ENCODE measurements around the gene CACNA1F.

The CACNA1F gene

GRCh38 chrX:49179358-49179757 is 53.8 kb downstream of the CACNA1F start:
- H3K9ac ChIP-seq (ENCODE audit: low read length): no peak overlapping the region
- H3K9me3 ChIP-seq (replicated peaks; ENCODE audit: insufficient read depth, low read length): no peaks in the 10 kb centered on the region
- H3K4me2 ChIP-seq (ENCODE audit: low read depth, low read length): no peak overlapping the region
- H2AFZ ChIP-seq (ENCODE audit: low read length): no peak overlapping the region
- no peaks in the 10 kb centered on the region for H3K36me3 ChIP-seq (replicated peaks; ENCODE audit: insufficient read depth, low read length)
- H3K27me3 ChIP-seq (replicated peaks; ENCODE audit: insufficient read depth, low read length): no peaks in the 10 kb centered on the region
- H4K20me1 ChIP-seq (ENCODE audit: insufficient read depth, low read length): no peaks in the 10 kb centered on the region
- H3K9me2 ChIP-seq (replicated peaks; ENCODE audit: insufficient read depth, low read length): no peaks in the 10 kb centered on the region
- no peaks in the 10 kb centered on the region for H3K4me1 ChIP-seq (ENCODE audit: low read length)
- 0 out of 2 replicates have a peak, but pooled peaks cover 1% of the 10 kb centered on the region for H3K79me2 ChIP-seq (ENCODE audit: low read length)
- no peak for DNase-seq
- no peak overlapping the region for H3K4me3 ChIP-seq (ENCODE audit: low read length)
- H3K27ac ChIP-seq (ENCODE audit: low read length): no peak overlapping the region
- TF ChIP-seq EZH2 (optimal IDR thresholded peaks at IDR 0.05; ENCODE audit: low read depth, low read length) (no peak), EZH2phosphoT487 (IDR thresholded peaks at IDR 0.05; ENCODE audit: low read length) (no peak)
- TF ChIP-seq, protein P1, sequence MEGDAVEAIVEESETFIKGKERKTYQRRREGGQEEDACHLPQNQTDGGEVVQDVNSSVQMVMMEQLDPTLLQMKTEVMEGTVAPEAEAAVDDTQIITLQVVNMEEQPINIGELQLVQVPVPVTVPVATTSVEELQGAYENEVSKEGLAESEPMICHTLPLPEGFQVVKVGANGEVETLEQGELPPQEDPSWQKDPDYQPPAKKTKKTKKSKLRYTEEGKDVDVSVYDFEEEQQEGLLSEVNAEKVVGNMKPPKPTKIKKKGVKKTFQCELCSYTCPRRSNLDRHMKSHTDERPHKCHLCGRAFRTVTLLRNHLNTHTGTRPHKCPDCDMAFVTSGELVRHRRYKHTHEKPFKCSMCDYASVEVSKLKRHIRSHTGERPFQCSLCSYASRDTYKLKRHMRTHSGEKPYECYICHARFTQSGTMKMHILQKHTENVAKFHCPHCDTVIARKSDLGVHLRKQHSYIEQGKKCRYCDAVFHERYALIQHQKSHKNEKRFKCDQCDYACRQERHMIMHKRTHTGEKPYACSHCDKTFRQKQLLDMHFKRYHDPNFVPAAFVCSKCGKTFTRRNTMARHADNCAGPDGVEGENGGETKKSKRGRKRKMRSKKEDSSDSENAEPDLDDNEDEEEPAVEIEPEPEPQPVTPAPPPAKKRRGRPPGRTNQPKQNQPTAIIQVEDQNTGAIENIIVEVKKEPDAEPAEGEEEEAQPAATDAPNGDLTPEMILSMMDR (IDR thresholded peaks at IDR 0.05; ENCODE audit: low read length): no peak
- H3F3A ChIP-seq (ENCODE audit: insufficient read depth, low read length): no peaks in the 10 kb centered on the region

- TF ChIP-seq EZH2 (optimal IDR thresholded peaks at IDR 0.05; ENCODE audit: low read depth, low read length): no peak
- TF ChIP-seq, protein P1 (IDR thresholded peaks at IDR 0.05; ENCODE audit: low read length): no peak
- no peak for TF ChIP-seq EZH2phosphoT487 (IDR thresholded peaks at IDR 0.05; ENCODE audit: low read length)
- H3K36me3 ChIP-seq (replicated peaks; ENCODE audit: insufficient read depth, low read length): no peaks in the 10 kb centered on the region
- H3K27me3 ChIP-seq (replicated peaks; ENCODE audit: insufficient read depth, low read length): no peaks in the 10 kb centered on the region
- no peaks in the 10 kb centered on the region for H4K20me1 ChIP-seq (ENCODE audit: insufficient read depth, low read length)
- H3K79me2 ChIP-seq (ENCODE audit: low read length): peaks cover 9% of the 10 kb centered on the region
- H3K9me2 ChIP-seq (replicated peaks; ENCODE audit: insufficient read depth, low read length): no peaks in the 10 kb centered on the region
- no peak overlapping the region for H3K27ac ChIP-seq (ENCODE audit: low read length)
- no peak overlapping the region for H3K4me2 ChIP-seq (ENCODE audit: low read depth, low read length)
- no peak overlapping the region for H3K4me3 ChIP-seq (ENCODE audit: low read length)
- H3F3A ChIP-seq (ENCODE audit: insufficient read depth, low read length): no peaks in the 10 kb centered on the region
- no peak overlapping the region for H2AFZ ChIP-seq (ENCODE audit: low read length)
- H3K9ac ChIP-seq (ENCODE audit: low read length): no peak overlapping the region
- H3K4me1 ChIP-seq (ENCODE audit: low read length): no peaks in the 10 kb centered on the region
- no peak for DNase-seq
- no peaks in the 10 kb centered on the region for H3K9me3 ChIP-seq (replicated peaks; ENCODE audit: insufficient read depth, low read length)
Measured at GRCh38 chrX:49178537-49178936, 54.6 kb downstream of the CACNA1F start.

- no peak for DNase-seq
- Histone ChIP-seq H3K9me3 (replicated peaks; ENCODE audit: insufficient read depth, low read length) (no peaks in the 10 kb centered on the region), H3K9me2 (replicated peaks; ENCODE audit: insufficient read depth, low read length) (no peaks in the 10 kb centered on the region)
Measured at GRCh38 chrX:49177873-49178480, 55.2 kb downstream of the CACNA1F start.

More at GRCh38 chrX:49177873-49178480, 55.2 kb downstream of the CACNA1F start:
- Histone ChIP-seq H3F3A (ENCODE audit: insufficient read depth, low read length) (0 out of 2 replicates have a peak, but pooled peaks cover under 1% of the 10 kb centered on the region), H3K27me3 (replicated peaks; ENCODE audit: insufficient read depth, low read length) (no peaks in the 10 kb centered on the region), H4K20me1 (ENCODE audit: insufficient read depth, low read length) (no peaks in the 10 kb centered on the region), H3K4me2 (ENCODE audit: low read depth, low read length) (no peak overlapping the region), H3K4me1 (ENCODE audit: low read length) (peaks cover 5% of the 10 kb centered on the region; the same call in 1 of the 2 replicates), H3K4me3 (ENCODE audit: low read length) (no peak overlapping the region), H3K27ac (ENCODE audit: low read length) (no peak overlapping the region), H3K36me3 (replicated peaks; ENCODE audit: insufficient read depth, low read length) (no peaks in the 10 kb centered on the region), H2AFZ (ENCODE audit: low read length) (no peak overlapping the region), H3K9ac (ENCODE audit: low read length) (no peak overlapping the region), H3K79me2 (ENCODE audit: low read length) (peaks cover 14% of the 10 kb centered on the region)
- TF ChIP-seq EZH2phosphoT487 (IDR thresholded peaks at IDR 0.05; ENCODE audit: low read length) (no peak), EZH2 (optimal IDR thresholded peaks at IDR 0.05; ENCODE audit: low read depth, low read length) (no peak)
- TF ChIP-seq, protein P1 (IDR thresholded peaks at IDR 0.05; ENCODE audit: low read length): no peak

Data from MM.1S (cell line).